ENCODE measurements around the gene RBM28. TPM values are rescaled to one million over a fixed set of nuclear protein-coding genes. Genes with fewer than 3 reads are reported as not detected.

The RBM28 gene
- total and polyA plus RNA-seq, 8 donors, result 10.9 to 31.8 (median 16.9) TPM

- intact Hi-C loops (cut with DNase I), result loop anchor here in 1 of 3 donors (5.0 kb wide), 1 partner anchor 33 kb away; no protein-coding TSS in a partner anchor
- no peak for DNase-seq
- no peak for TF ChIP-seq CTCF (IDR thresholded peaks at IDR 0.05)
- peak in 1 of 4 donors; percentile 11 for ATAC-seq
- H3K4me3 ChIP-seq, result no peak overlapping the region
- no peak for FAIRE-seq
- no peaks in the 10 kb centered on the region for H3K4me1 ChIP-seq
- no peak overlapping the region for H3K27ac ChIP-seq
- no peaks in the 10 kb centered on the region for H3K27me3 ChIP-seq
- 90 to 95% methylated on average over 3 of the region's 3 CpGs for WGBS, 2 donors
- no peaks in the 10 kb centered on the region for H3K36me3 ChIP-seq
- no peaks in the 10 kb centered on the region for H3K9me3 ChIP-seq
Observed at GRCh38 chr7:128380483-128381106, 36.9 kb upstream of the RBM28 start.

GRCh38 chr7:128379900-128380479 lies 36.3 kb upstream of the RBM28 start:
- Histone ChIP-seq H3K36me3 (no peaks in the 10 kb centered on the region), H3K4me1 (no peaks in the 10 kb centered on the region), H3K27me3 (no peaks in the 10 kb centered on the region), H3K27ac (no peak overlapping the region), H3K4me3 (no peak overlapping the region), H3K9me3 (no peaks in the 10 kb centered on the region)
- no peak for DNase-seq
- no peak for ATAC-seq
- intact Hi-C loops (cut with DNase I), result loop anchor here in 1 of 3 donors (5.0 kb wide), 1 partner anchor 33 kb away; no protein-coding TSS in a partner anchor
- WGBS, 2 donors, result 83 to 84% methylated on average over 6 of the region's 6 CpGs
- FAIRE-seq, result no peak
- TF ChIP-seq CTCF (IDR thresholded peaks at IDR 0.05), result no peak

- Histone ChIP-seq H3K36me3 (no peaks in the 10 kb centered on the region), H3K4me1 (no peaks in the 10 kb centered on the region), H3K4me3 (no peak overlapping the region), H3K27me3 (no peaks in the 10 kb centered on the region), H3K9me3 (no peaks in the 10 kb centered on the region), H3K27ac (no peak overlapping the region)
- TF ChIP-seq CTCF (IDR thresholded peaks at IDR 0.05), result no peak
- DNase-seq, result no peak
- WGBS, 2 donors, result 33 to 39% methylated on average over 2 of the region's 2 CpGs
- intact Hi-C loops (cut with DNase I), result no loop called here
- ATAC-seq, result no peak
- no peak for FAIRE-seq
Observed at GRCh38 chr7:128378637-128379036, 34.9 kb upstream of the RBM28 start.

GRCh38 chr7:128376077-128376476 lies 32.4 kb upstream of the RBM28 start:
- FAIRE-seq (no peak), ATAC-seq (no peak), DNase-seq (no peak)
- H3K4me3 ChIP-seq, result no peak overlapping the region
- no peaks in the 10 kb centered on the region for H3K9me3 ChIP-seq
- TF ChIP-seq CTCF (IDR thresholded peaks at IDR 0.05), result no peak
- H3K27me3 ChIP-seq, result no peaks in the 10 kb centered on the region
- no peaks in the 10 kb centered on the region for H3K4me1 ChIP-seq
- intact Hi-C loops (cut with DNase I), result no loop called here
- H3K36me3 ChIP-seq, result no peaks in the 10 kb centered on the region
- WGBS, 2 donors, result 93 to 94% methylated on average over 3 of the region's 3 CpGs
- H3K27ac ChIP-seq, result no peak overlapping the region

- Histone ChIP-seq H3K4me3 (no peak overlapping the region), H3K4me1 (no peaks in the 10 kb centered on the region), H3K36me3 (no peaks in the 10 kb centered on the region), H3K9me3 (no peaks in the 10 kb centered on the region), H3K27me3 (no peaks in the 10 kb centered on the region), H3K27ac (no peak overlapping the region)
- ATAC-seq (no peak), FAIRE-seq (no peak), DNase-seq (no peak)
- intact Hi-C loops (cut with DNase I), result no loop called here
- 34 to 49% methylated on average over 1 of the region's 1 CpG for WGBS, 2 donors
- no peak for TF ChIP-seq CTCF (IDR thresholded peaks at IDR 0.05)
Observed at GRCh38 chr7:128374041-128374440, 30.3 kb upstream of the RBM28 start.

Measured in pancreas (tissue), 10 donors.